Nephron (organoid): ENCODE results near the gene TOX3.
A peak's percentile ranks its signal among the peaks of the same experiment; 100 is the strongest.

ENCODE experiments used
- H3K27ac Mint-ChIP-seq, 3 experiments: 2 replicates each; pipeline ENCODE4 v1.8.0; 2020; ENCODE audit warnings: mixed read lengths in 3 of 3, mild to moderate bottlenecking in 2 of 3, moderate library complexity in 1 of 3
- H3K27me3 Mint-ChIP-seq: 2 replicates; pipeline ENCODE4 v1.8.0; 2021; ENCODE audit warnings: low read depth, mild to moderate bottlenecking, moderate library complexity, mixed read lengths
- H3K36me3 Mint-ChIP-seq: 2 replicates; pipeline ENCODE4 v1.8.0; 2020; ENCODE audit warnings: low read depth, mixed read lengths
- H3K4me1 Mint-ChIP-seq: 2 replicates; pipeline ENCODE4 v1.8.0; 2020; ENCODE audit warnings: mixed read lengths
- H3K4me3 Mint-ChIP-seq, 3 experiments: 2 replicates each; pipeline ENCODE4 v1.8.0; 2020; ENCODE audit warnings: mild to moderate bottlenecking in 3 of 3, mixed read lengths in 3 of 3, moderate library complexity in 2 of 3
- H3K9me3 Mint-ChIP-seq: 2 replicates; pipeline ENCODE4 v1.8.0; 2020; ENCODE audit warnings: mixed read lengths
- CTCF ChIP-seq, 3 experiments: fragments of 200-600 bp; sonication (generic); IDR thresholded peaks; one replicate each; pipeline ENCODE4 v1.5.0; 2021; ENCODE audit warnings: antibody characterized with exemption in 3 of 3; ENCODE audit not compliant: unreplicated experiment in 3 of 3

The TOX3 gene

GRCh38 chr16:52577130-52577706 lies 30.3 kb upstream of the TOX3 start:
- H3K4me3 Mint-ChIP-seq: no peak overlapping the region
- no peaks in the 10 kb centered on the region for H3K9me3 Mint-ChIP-seq
- H3K36me3 Mint-ChIP-seq: no peaks in the 10 kb centered on the region
- H3K27ac Mint-ChIP-seq: no peak overlapping the region
- no peak for TF ChIP-seq CTCF (IDR thresholded peaks at IDR 0.05; ENCODE audit: unreplicated experiment in 3 of 3)
- no peaks in the 10 kb centered on the region for H3K4me1 Mint-ChIP-seq
- no peaks in the 10 kb centered on the region for H3K27me3 Mint-ChIP-seq

- Mint-ChIP-seq H3K27me3 (no peaks in the 10 kb centered on the region), H3K27ac (peak overlapping the region in 1 of 3 experiments; percentile 33), H3K4me3 (no peak overlapping the region), H3K36me3 (no peaks in the 10 kb centered on the region), H3K9me3 (no peaks in the 10 kb centered on the region), H3K4me1 (no peaks in the 10 kb centered on the region)
- no peak for TF ChIP-seq CTCF (IDR thresholded peaks at IDR 0.05; ENCODE audit: unreplicated experiment in 3 of 3)
These were observed 26.7 kb upstream of the TOX3 start for GRCh38 chr16:52573365-52574299.

GRCh38 chr16:52572656-52573055 lies 25.7 kb upstream of the TOX3 start:
- H3K4me1 Mint-ChIP-seq: no peaks in the 10 kb centered on the region
- H3K9me3 Mint-ChIP-seq: no peaks in the 10 kb centered on the region
- H3K27ac Mint-ChIP-seq: no peak overlapping the region
- H3K27me3 Mint-ChIP-seq: peaks cover 2% of the 10 kb centered on the region
- H3K4me3 Mint-ChIP-seq: no peak overlapping the region
- no peaks in the 10 kb centered on the region for H3K36me3 Mint-ChIP-seq
- TF ChIP-seq CTCF (IDR thresholded peaks at IDR 0.05; ENCODE audit: unreplicated experiment in 3 of 3): no peak

GRCh38 chr16:52570495-52571091 lies 23.6 kb upstream of the TOX3 start:
- Mint-ChIP-seq H3K27ac (no peak overlapping the region), H3K36me3 (no peaks in the 10 kb centered on the region), H3K4me1 (no peaks in the 10 kb centered on the region), H3K4me3 (no peak overlapping the region), H3K9me3 (no peaks in the 10 kb centered on the region), H3K27me3 (peaks cover 8% of the 10 kb centered on the region)
- TF ChIP-seq CTCF (IDR thresholded peaks at IDR 0.05; ENCODE audit: unreplicated experiment in 3 of 3): no peak

- Mint-ChIP-seq H3K4me3 (no peak overlapping the region), H3K36me3 (no peaks in the 10 kb centered on the region), H3K27me3 (peaks cover 8% of the 10 kb centered on the region), H3K9me3 (no peaks in the 10 kb centered on the region), H3K4me1 (no peaks in the 10 kb centered on the region), H3K27ac (no peak overlapping the region)
- no peak for TF ChIP-seq CTCF (IDR thresholded peaks at IDR 0.05; ENCODE audit: unreplicated experiment in 3 of 3)
These were observed 22.8 kb upstream of the TOX3 start for GRCh38 chr16:52569701-52570100.
